Measurements from ENCODE around the gene LRP10.
A peak's percentile ranks its signal among the peaks of the same experiment; 100 is the strongest.

LRP10 gene

GRCh38 chr14:22837114-22837749, 34.3 kb upstream of the LRP10 start:
- H3K9ac ChIP-seq (ENCODE audit: low read depth, low read length), result peak overlapping the region; percentile 72
- peaks cover 22% of the 10 kb centered on the region for H3K4me1 ChIP-seq (ENCODE audit: control insufficient read depth, insufficient read depth, low read length)
- peak overlapping the region; percentile 72 for H3K27ac ChIP-seq (ENCODE audit: low read depth, low read length)
- H3K9me3 ChIP-seq (ENCODE audit: control insufficient read depth, insufficient read depth, low read length), result no peaks in the 10 kb centered on the region
- H3K4me3 ChIP-seq (ENCODE audit: low read depth, low read length), result peak overlapping the region; percentile 85
- no peaks in the 10 kb centered on the region for H3K27me3 ChIP-seq (ENCODE audit: control insufficient read depth, insufficient read depth, low read length)
- H3K36me3 ChIP-seq (ENCODE audit: control insufficient read depth, insufficient read depth, low read length), result peaks cover 38% of the 10 kb centered on the region

- H3K4me3 ChIP-seq (ENCODE audit: low read depth, low read length), result peak overlapping the region; percentile 85
- peak overlapping the region; percentile 72 for H3K9ac ChIP-seq (ENCODE audit: low read depth, low read length)
These were observed 33.6 kb upstream of the LRP10 start for GRCh38 chr14:22837750-22838538.

GRCh38 chr14:22838631-22839041, 32.9 kb upstream of the LRP10 start:
- Histone ChIP-seq H3K9ac (ENCODE audit: low read depth, low read length) (no peak overlapping the region), H3K4me3 (ENCODE audit: low read depth, low read length) (peak overlapping the region; percentile 85; the same call in 1 of the 2 replicates), H3K4me1 (ENCODE audit: control insufficient read depth, insufficient read depth, low read length) (peaks cover 22% of the 10 kb centered on the region), H3K36me3 (ENCODE audit: control insufficient read depth, insufficient read depth, low read length) (peaks cover 44% of the 10 kb centered on the region), H3K27ac (ENCODE audit: low read depth, low read length) (peak overlapping the region; percentile 1), H3K27me3 (ENCODE audit: control insufficient read depth, insufficient read depth, low read length) (no peaks in the 10 kb centered on the region), H3K9me3 (ENCODE audit: control insufficient read depth, insufficient read depth, low read length) (no peaks in the 10 kb centered on the region)

More at GRCh38 chr14:22837750-22838538, 33.6 kb upstream of the LRP10 start:
- Histone ChIP-seq H3K27ac (ENCODE audit: low read depth, low read length) (peak overlapping the region; percentile 1), H3K4me1 (ENCODE audit: control insufficient read depth, insufficient read depth, low read length) (peaks cover 22% of the 10 kb centered on the region), H3K27me3 (ENCODE audit: control insufficient read depth, insufficient read depth, low read length) (no peaks in the 10 kb centered on the region), H3K9me3 (ENCODE audit: control insufficient read depth, insufficient read depth, low read length) (no peaks in the 10 kb centered on the region), H3K36me3 (ENCODE audit: control insufficient read depth, insufficient read depth, low read length) (peaks cover 44% of the 10 kb centered on the region)

- H3K9me3 ChIP-seq (ENCODE audit: control insufficient read depth, insufficient read depth, low read length), result no peaks in the 10 kb centered on the region
- H3K4me3 ChIP-seq (ENCODE audit: low read depth, low read length), result 0 out of 2 replicates have a peak overlapping the region, but pooled peaks have one; percentile 85
- peaks cover 42% of the 10 kb centered on the region for H3K36me3 ChIP-seq (ENCODE audit: control insufficient read depth, insufficient read depth, low read length)
- peaks cover 22% of the 10 kb centered on the region for H3K4me1 ChIP-seq (ENCODE audit: control insufficient read depth, insufficient read depth, low read length)
- H3K27ac ChIP-seq (ENCODE audit: low read depth, low read length), result no peak overlapping the region
- H3K27me3 ChIP-seq (ENCODE audit: control insufficient read depth, insufficient read depth, low read length), result no peaks in the 10 kb centered on the region
- no peak overlapping the region for H3K9ac ChIP-seq (ENCODE audit: low read depth, low read length)
These were observed 32.3 kb upstream of the LRP10 start for GRCh38 chr14:22839159-22839779.

- no peaks in the 10 kb centered on the region for H3K27me3 ChIP-seq (ENCODE audit: control insufficient read depth, insufficient read depth, low read length)
- H3K27ac ChIP-seq (ENCODE audit: low read depth, low read length), result no peak overlapping the region
- H3K36me3 ChIP-seq (ENCODE audit: control insufficient read depth, insufficient read depth, low read length), result peaks cover 52% of the 10 kb centered on the region
- no peaks in the 10 kb centered on the region for H3K9me3 ChIP-seq (ENCODE audit: control insufficient read depth, insufficient read depth, low read length)
- H3K4me3 ChIP-seq (ENCODE audit: low read depth, low read length), result no peak overlapping the region
- peaks cover 17% of the 10 kb centered on the region; the same call in 1 of the 2 replicates for H3K4me1 ChIP-seq (ENCODE audit: control insufficient read depth, insufficient read depth, low read length)
- H3K9ac ChIP-seq (ENCODE audit: low read depth, low read length), result no peak overlapping the region
These were observed 30.2 kb upstream of the LRP10 start for GRCh38 chr14:22841311-22841710.

GRCh38 chr14:22841769-22842168, 29.8 kb upstream of the LRP10 start:
- Histone ChIP-seq H3K27me3 (ENCODE audit: control insufficient read depth, insufficient read depth, low read length) (no peaks in the 10 kb centered on the region), H3K4me1 (ENCODE audit: control insufficient read depth, insufficient read depth, low read length) (peaks cover 17% of the 10 kb centered on the region; the same call in 1 of the 2 replicates), H3K4me3 (ENCODE audit: low read depth, low read length) (no peak overlapping the region), H3K36me3 (ENCODE audit: control insufficient read depth, insufficient read depth, low read length) (peaks cover 56% of the 10 kb centered on the region), H3K9ac (ENCODE audit: low read depth, low read length) (no peak overlapping the region), H3K27ac (ENCODE audit: low read depth, low read length) (no peak overlapping the region), H3K9me3 (ENCODE audit: control insufficient read depth, insufficient read depth, low read length) (no peaks in the 10 kb centered on the region)

GRCh38 chr14:22842211-22843122, 29.1 kb upstream of the LRP10 start:
- Histone ChIP-seq H3K9me3 (ENCODE audit: control insufficient read depth, insufficient read depth, low read length) (no peaks in the 10 kb centered on the region), H3K4me1 (ENCODE audit: control insufficient read depth, insufficient read depth, low read length) (peaks cover 17% of the 10 kb centered on the region; the same call in 1 of the 2 replicates), H3K4me3 (ENCODE audit: low read depth, low read length) (no peak overlapping the region), H3K9ac (ENCODE audit: low read depth, low read length) (no peak overlapping the region), H3K27me3 (ENCODE audit: control insufficient read depth, insufficient read depth, low read length) (no peaks in the 10 kb centered on the region), H3K27ac (ENCODE audit: low read depth, low read length) (no peak overlapping the region), H3K36me3 (ENCODE audit: control insufficient read depth, insufficient read depth, low read length) (peaks cover 58% of the 10 kb centered on the region)

GRCh38 chr14:22843123-22843925, 28.2 kb upstream of the LRP10 start:
- peaks cover 58% of the 10 kb centered on the region for H3K36me3 ChIP-seq (ENCODE audit: control insufficient read depth, insufficient read depth, low read length)
- H3K9me3 ChIP-seq (ENCODE audit: control insufficient read depth, insufficient read depth, low read length), result no peaks in the 10 kb centered on the region
- no peak overlapping the region for H3K4me3 ChIP-seq (ENCODE audit: low read depth, low read length)
- H3K9ac ChIP-seq (ENCODE audit: low read depth, low read length), result no peak overlapping the region
- H3K27me3 ChIP-seq (ENCODE audit: control insufficient read depth, insufficient read depth, low read length), result no peaks in the 10 kb centered on the region
- H3K4me1 ChIP-seq (ENCODE audit: control insufficient read depth, insufficient read depth, low read length), result peaks cover 19% of the 10 kb centered on the region
- no peak overlapping the region for H3K27ac ChIP-seq (ENCODE audit: low read depth, low read length)

- H3K36me3 ChIP-seq (ENCODE audit: control insufficient read depth, insufficient read depth, low read length), result peaks cover 58% of the 10 kb centered on the region
- no peak overlapping the region for H3K4me3 ChIP-seq (ENCODE audit: low read depth, low read length)
- no peaks in the 10 kb centered on the region for H3K27me3 ChIP-seq (ENCODE audit: control insufficient read depth, insufficient read depth, low read length)
- peaks cover 18% of the 10 kb centered on the region for H3K4me1 ChIP-seq (ENCODE audit: control insufficient read depth, insufficient read depth, low read length)
- no peak overlapping the region for H3K27ac ChIP-seq (ENCODE audit: low read depth, low read length)
- H3K9ac ChIP-seq (ENCODE audit: low read depth, low read length), result no peak overlapping the region
- H3K9me3 ChIP-seq (ENCODE audit: control insufficient read depth, insufficient read depth, low read length), result no peaks in the 10 kb centered on the region
These were observed 27.1 kb upstream of the LRP10 start for GRCh38 chr14:22844221-22845102.

Data from HUES48 (cell line).